Suppressor macrophage treated with lipopolysaccharide for 4 hours (primary cell): Measurements from ENCODE around the gene CKS1B.

ENCODE experiments used
- DNase-seq: peaks from one replicate; pipeline ENCODE4 v3.0.0-alpha.2; 2020

CKS1B gene

GRCh38 chr1:155003227-155003765 lies 28.8 kb downstream of the CKS1B start:
- DNase-seq, result no peak

DNA sequence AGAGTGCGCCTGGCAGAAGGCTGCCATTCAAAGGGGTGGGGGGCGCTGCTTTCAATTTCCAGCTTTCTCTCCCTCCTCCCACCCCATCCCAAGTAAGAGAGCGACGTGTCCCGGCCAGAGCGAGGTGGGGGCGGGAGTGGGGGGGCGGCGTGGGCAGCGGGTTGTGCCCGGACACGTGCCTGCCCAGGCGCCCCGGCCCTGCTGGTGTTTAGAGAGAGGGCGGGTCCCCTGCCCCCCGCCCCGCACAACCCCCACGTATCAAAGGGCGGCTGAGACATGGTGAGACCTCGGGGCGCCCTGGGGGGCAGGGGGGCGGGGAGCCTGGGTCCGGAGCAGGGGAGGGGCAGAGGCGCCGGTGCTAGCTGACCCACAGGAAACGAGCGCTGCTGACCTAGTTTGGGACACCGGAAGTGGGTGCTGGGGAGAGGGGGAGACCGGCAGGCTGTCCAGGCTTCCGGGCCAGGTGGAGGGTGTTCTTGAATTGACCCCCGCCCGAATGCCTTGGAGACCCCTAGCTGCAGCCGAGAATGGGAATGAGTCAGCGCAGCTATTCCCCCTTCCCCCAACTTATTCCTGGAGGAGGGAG lies 29.4 kb downstream of the CKS1B start:
- no peak for DNase-seq

GRCh38 chr1:155004352-155005075 lies 30.0 kb downstream of the CKS1B start:
- DNase-seq, result no peak

- DNase-seq, result no peak
These were observed 30.9 kb downstream of the CKS1B start for GRCh38 chr1:155005076-155006011.

GRCh38 chr1:155006601-155007101 lies 32.2 kb downstream of the CKS1B start:
- peak; percentile 65 for DNase-seq

DNA sequence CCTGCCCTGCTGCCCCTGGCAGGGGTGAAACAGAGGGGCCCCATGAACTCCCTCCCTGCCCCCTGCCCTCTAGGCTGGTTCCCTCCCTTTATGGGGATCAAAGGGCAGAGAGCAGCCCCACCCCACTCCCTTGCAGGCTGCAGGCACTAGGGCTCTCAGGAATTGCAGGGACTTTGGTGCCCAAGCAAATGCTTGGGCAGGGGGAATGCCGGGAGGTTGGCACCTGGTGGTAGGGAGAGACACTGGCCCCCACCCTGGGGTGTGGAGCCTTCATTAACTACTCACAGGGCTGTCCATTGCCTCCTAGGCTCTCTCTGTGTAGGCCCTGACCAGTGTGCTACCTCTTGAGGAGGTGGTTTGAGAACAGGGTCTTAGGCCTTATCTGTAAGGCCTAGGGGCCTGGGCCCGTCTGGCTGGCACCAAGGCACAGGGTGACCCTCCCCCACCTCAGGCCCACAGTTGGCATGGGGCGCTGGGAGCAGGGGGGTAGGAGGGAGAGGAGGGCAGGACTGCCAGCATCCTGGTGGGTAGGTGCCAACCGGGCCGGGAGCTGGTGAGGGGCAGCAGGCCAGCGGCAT lies 32.9 kb downstream of the CKS1B start:
- DNase-seq, result no peak

- DNase-seq, result no peak
These were observed 33.8 kb downstream of the CKS1B start for GRCh38 chr1:155008015-155008941.

GRCh38 chr1:155009221-155009711 lies 34.8 kb downstream of the CKS1B start:
- DNase-seq, result no peak

GRCh38 chr1:155009742-155010141 lies 35.3 kb downstream of the CKS1B start:
- DNase-seq, result no peak

- DNase-seq, result no peak
These were observed 35.9 kb downstream of the CKS1B start for GRCh38 chr1:155010211-155010918.

GRCh38 chr1:155011004-155011416 lies 36.5 kb downstream of the CKS1B start:
- no peak for DNase-seq

- DNase-seq, result no peak
These were observed 37.0 kb downstream of the CKS1B start for GRCh38 chr1:155011437-155012025.

DNA sequence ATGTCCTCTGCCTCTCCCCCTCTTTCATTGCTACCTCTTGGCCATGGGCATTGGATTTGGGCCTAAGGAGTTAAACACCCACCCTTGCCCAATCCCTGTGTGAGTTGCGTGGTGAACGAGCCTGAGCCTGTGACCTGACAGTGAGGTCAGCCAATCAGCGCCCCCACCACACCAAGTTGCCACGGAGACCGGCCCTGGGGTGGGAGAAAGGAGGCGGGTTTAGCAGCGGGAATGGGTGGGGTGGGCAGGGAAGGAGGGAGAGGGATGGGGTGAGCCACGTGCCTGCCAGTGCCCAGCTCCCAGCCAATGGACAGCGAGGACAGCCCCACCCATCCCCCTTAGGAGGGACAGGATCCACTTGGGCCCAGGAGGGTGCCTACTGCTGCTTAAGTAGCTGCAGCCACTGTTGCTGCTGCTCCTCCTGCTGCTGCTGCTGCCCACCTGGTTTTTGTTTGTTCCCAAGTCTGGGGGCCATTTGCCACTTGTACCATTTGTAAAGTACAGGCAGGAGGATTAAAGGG lies 37.6 kb downstream of the CKS1B start:
- peak; percentile 70 for DNase-seq

DNA sequence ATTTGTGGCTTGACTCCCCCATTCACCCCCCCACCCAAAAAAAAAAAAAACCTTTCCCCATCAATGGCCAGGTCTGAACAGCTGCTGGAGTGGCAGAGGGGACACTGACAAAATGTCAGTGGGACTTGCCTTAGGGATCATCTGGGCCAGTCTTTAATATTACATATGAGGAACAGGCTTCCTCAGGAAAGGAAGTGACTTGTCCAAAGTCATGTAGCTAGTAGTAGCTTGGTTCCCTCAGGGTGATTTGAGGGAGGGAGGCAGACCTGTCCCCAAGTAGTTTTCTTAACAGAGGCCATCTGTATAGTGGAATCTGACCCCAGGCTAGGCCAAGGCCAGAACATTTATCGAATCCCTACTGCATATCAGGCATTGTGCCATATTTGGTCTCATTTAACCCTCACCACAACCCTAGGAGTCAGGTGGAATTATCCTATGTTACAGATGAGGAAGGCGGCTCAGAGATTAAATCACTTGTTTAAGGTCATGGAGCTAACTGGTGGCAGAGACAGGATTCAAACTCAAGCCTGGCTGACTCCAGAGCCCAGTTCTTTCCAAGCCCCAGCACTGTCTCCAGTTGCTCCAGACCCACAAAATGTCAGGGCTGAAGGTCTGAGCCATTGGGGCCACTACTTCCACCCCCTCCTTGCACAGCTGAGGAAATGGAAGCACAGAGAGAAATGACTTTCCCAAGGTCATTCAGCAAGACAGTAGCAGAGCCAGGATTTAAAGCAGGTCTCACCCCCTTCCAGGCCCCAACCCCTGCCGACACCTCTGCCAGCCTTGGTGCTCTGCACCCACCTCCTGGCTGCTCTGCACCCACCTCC lies 38.5 kb downstream of the CKS1B start:
- DNase-seq, result no peak

- DNase-seq, result no peak
These were observed 39.2 kb downstream of the CKS1B start for GRCh38 chr1:155013632-155014031.

GRCh38 chr1:155014709-155015508 lies 40.4 kb downstream of the CKS1B start:
- no peak for DNase-seq

DNA sequence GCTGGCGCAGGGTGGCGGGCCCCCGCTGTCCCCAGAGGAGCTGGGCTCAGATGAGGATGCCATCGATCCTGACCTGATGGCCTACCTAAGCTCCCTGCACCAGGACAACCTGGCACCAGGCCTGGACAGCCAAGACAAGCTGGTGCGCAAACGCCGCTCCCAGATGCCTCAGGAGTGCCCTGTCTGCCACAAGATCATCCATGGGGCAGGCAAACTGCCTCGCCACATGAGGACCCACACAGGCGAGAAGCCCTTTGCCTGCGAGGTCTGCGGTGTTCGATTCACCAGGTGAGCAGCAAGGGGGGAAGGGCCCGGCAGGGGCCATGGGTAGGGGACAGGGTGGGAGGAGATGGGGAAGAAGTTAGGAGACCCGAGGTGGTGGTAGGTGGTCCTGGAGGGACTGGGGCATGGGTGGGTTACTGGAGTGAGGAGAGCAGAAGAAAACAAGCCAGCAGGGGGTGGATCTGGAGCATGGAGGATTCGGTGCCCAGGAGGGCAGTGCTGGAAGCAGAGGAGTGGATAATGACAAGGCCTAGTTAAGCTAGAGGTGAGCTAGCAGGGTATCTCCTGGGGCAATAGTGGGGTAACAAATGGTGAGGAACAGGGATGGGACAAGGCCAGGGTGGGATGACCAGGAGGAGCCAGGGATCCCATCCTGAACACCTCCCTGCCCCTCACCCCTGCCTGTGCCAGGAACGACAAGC lies 41.2 kb downstream of the CKS1B start:
- DNase-seq, result no peak
